ENCODE data around the gene CALU. TPM values are rescaled to one million over a fixed set of nuclear protein-coding genes. Genes with fewer than 3 reads are reported as not detected.
A peak's percentile ranks its signal among the peaks of the same experiment; 100 is the strongest.

Gene CALU
- total RNA-seq, 1 donor from 2014 or later, result 63.6 TPM

- DNase-seq, result no peak
- Mint-ChIP-seq H3K4me1 (ENCODE audit: low read depth, unreplicated experiment) (peaks cover 17% of the 10 kb centered on the region), H3K9me3 (ENCODE audit: unreplicated experiment) (peaks cover 10% of the 10 kb centered on the region), H3K4me3 (ENCODE audit: unreplicated experiment) (no peak overlapping the region), H3K36me3 (ENCODE audit: unreplicated experiment) (peaks cover 18% of the 10 kb centered on the region), H3K27ac (ENCODE audit: unreplicated experiment) (no peak overlapping the region), H3K27me3 (ENCODE audit: unreplicated experiment) (no peaks in the 10 kb centered on the region)
- TF ChIP-seq CTCF (IDR thresholded peaks at IDR 0.05; ENCODE audit: partially characterized antibody, unreplicated experiment), result no peak
These were observed 71.8 kb downstream of the CALU start for GRCh38 chr7:128810997-128811396.

- Mint-ChIP-seq H3K9me3 (ENCODE audit: unreplicated experiment) (peaks cover 8% of the 10 kb centered on the region), H3K27ac (ENCODE audit: unreplicated experiment) (no peak overlapping the region), H3K27me3 (ENCODE audit: unreplicated experiment) (no peaks in the 10 kb centered on the region), H3K36me3 (ENCODE audit: unreplicated experiment) (peaks cover 10% of the 10 kb centered on the region), H3K4me1 (ENCODE audit: low read depth, unreplicated experiment) (peaks cover 15% of the 10 kb centered on the region), H3K4me3 (ENCODE audit: unreplicated experiment) (no peak overlapping the region)
- no peak for TF ChIP-seq CTCF (IDR thresholded peaks at IDR 0.05; ENCODE audit: partially characterized antibody, unreplicated experiment)
- no peak for DNase-seq
These were observed 72.7 kb downstream of the CALU start for GRCh38 chr7:128811631-128812430.

GRCh38 chr7:128812514-128813168 lies 73.5 kb downstream of the CALU start:
- no peak for DNase-seq
- H3K4me1 Mint-ChIP-seq (ENCODE audit: low read depth, unreplicated experiment), result peaks cover 16% of the 10 kb centered on the region
- no peak overlapping the region for H3K4me3 Mint-ChIP-seq (ENCODE audit: unreplicated experiment)
- H3K9me3 Mint-ChIP-seq (ENCODE audit: unreplicated experiment), result peaks cover 8% of the 10 kb centered on the region
- TF ChIP-seq CTCF (IDR thresholded peaks at IDR 0.05; ENCODE audit: partially characterized antibody, unreplicated experiment), result no peak
- no peak overlapping the region for H3K27ac Mint-ChIP-seq (ENCODE audit: unreplicated experiment)
- H3K27me3 Mint-ChIP-seq (ENCODE audit: unreplicated experiment), result peaks cover 2% of the 10 kb centered on the region
- peaks cover 13% of the 10 kb centered on the region for H3K36me3 Mint-ChIP-seq (ENCODE audit: unreplicated experiment)

- peak; percentile 49 for DNase-seq
- Mint-ChIP-seq H3K36me3 (ENCODE audit: unreplicated experiment) (peaks cover 17% of the 10 kb centered on the region), H3K27me3 (ENCODE audit: unreplicated experiment) (peaks cover 4% of the 10 kb centered on the region), H3K9me3 (ENCODE audit: unreplicated experiment) (peaks cover 9% of the 10 kb centered on the region), H3K27ac (ENCODE audit: unreplicated experiment) (peak overlapping the region; percentile 80), H3K4me1 (ENCODE audit: low read depth, unreplicated experiment) (peaks cover 16% of the 10 kb centered on the region), H3K4me3 (ENCODE audit: unreplicated experiment) (no peak overlapping the region)
- TF ChIP-seq CTCF (IDR thresholded peaks at IDR 0.05; ENCODE audit: partially characterized antibody, unreplicated experiment), result no peak
These were observed 75.3 kb downstream of the CALU start for GRCh38 chr7:128814499-128814898.
